Nephron progenitor cell (in vitro differentiated cells): ENCODE results near the gene PDIA6.

Source experiments
- DNase-seq: peaks from one replicate; pipeline ENCODE4 v3.0.0; 2021
- H3K27ac Mint-ChIP-seq: 2 replicates; pipeline ENCODE4 v1.8.0; 2021; ENCODE audit warnings: mild to moderate bottlenecking, moderate library complexity, mixed read lengths
- H3K27me3 Mint-ChIP-seq: 2 replicates; pipeline ENCODE4 v1.8.0; 2021; ENCODE audit warnings: mild to moderate bottlenecking, low read depth, mixed read lengths; ENCODE audit not compliant: poor library complexity
- H3K36me3 Mint-ChIP-seq: 2 replicates; pipeline ENCODE4 v1.8.0; 2021; ENCODE audit warnings: low read depth, mixed read lengths
- H3K4me1 Mint-ChIP-seq: 2 replicates; pipeline ENCODE4 v1.8.0; 2021; ENCODE audit warnings: mixed read lengths
- H3K4me3 Mint-ChIP-seq: 2 replicates; pipeline ENCODE4 v1.8.0; 2021; ENCODE audit warnings: mild to moderate bottlenecking, moderate library complexity, mixed read lengths
- H3K9me3 Mint-ChIP-seq: 2 replicates; pipeline ENCODE4 v1.8.0; 2021; ENCODE audit warnings: mild to moderate bottlenecking, moderate library complexity, mixed read lengths
- CTCF ChIP-seq: fragments of 200-600 bp; sonication (generic); IDR thresholded peaks from 2 replicates; pipeline ENCODE4 v1.5.0; 2021; ENCODE audit warnings: antibody characterized with exemption

PDIA6 gene

GRCh38 chr2:10796703-10797102 lies 15.9 kb downstream of the PDIA6 start:
- peaks cover 66% of the 10 kb centered on the region for H3K36me3 Mint-ChIP-seq
- no peak for DNase-seq
- H3K9me3 Mint-ChIP-seq: no peaks in the 10 kb centered on the region
- no peak for TF ChIP-seq CTCF
- H3K27me3 Mint-ChIP-seq: no peaks in the 10 kb centered on the region
- no peak overlapping the region for H3K4me3 Mint-ChIP-seq
- peaks cover 4% of the 10 kb centered on the region for H3K4me1 Mint-ChIP-seq
- H3K27ac Mint-ChIP-seq: no peak overlapping the region

DNA sequence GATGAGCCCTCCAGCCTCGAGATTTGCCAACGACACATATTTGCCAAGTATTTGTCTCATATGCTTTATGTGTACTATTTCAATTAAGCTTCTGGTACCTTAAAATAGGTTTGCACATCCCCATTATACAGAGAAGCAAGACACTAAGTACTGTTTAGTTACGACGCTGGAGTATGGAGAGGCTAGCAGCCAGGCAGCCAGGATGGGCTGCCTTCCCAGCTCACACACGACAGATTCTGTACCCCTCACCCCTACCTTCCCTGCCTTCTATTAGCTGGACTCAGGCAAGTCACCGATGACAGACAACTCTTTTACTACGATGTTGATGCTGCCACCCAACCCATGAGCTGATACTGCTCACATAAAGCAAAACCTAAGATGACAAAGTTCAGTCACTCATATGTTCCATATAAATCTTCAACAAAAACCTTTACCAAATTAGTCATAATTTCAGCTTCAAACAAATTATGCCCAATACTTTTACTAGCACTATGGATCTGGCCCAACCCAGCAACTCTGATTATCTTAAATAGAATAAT lies 17.0 kb downstream of the PDIA6 start:
- Mint-ChIP-seq H3K4me1 (peaks cover 4% of the 10 kb centered on the region), H3K27ac (peak overlapping the region; percentile 56), H3K4me3 (no peak overlapping the region), H3K36me3 (peaks cover 78% of the 10 kb centered on the region), H3K9me3 (no peaks in the 10 kb centered on the region), H3K27me3 (peaks cover 3% of the 10 kb centered on the region)
- DNase-seq: no peak
- TF ChIP-seq CTCF: no peak

DNA sequence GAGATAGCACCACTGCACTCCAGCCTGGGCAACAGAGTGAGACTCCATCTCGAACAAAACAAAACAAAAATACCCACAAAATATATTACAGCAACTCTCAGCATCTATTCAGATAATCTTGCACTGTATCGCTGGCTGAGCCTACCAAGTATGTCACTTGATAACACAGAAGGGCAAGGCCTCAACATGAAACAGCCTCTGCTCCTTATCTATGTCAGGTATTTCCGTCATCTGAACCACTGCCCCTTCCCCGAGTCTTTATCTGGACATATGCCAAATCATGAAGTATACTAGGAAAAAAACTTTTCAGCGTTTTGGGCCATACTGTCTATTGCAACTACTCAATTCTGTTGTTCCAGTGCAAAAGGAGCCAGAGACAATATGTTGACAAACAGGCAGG lies 17.7 kb downstream of the PDIA6 start:
- Mint-ChIP-seq H3K4me1 (peaks cover 4% of the 10 kb centered on the region), H3K9me3 (no peaks in the 10 kb centered on the region), H3K27me3 (peaks cover 3% of the 10 kb centered on the region), H3K4me3 (no peak overlapping the region), H3K27ac (no peak overlapping the region), H3K36me3 (peaks cover 84% of the 10 kb centered on the region)
- no peak for DNase-seq
- no peak for TF ChIP-seq CTCF

- Mint-ChIP-seq H3K36me3 (peaks cover 84% of the 10 kb centered on the region), H3K27me3 (peaks cover 3% of the 10 kb centered on the region), H3K27ac (no peak overlapping the region), H3K9me3 (no peaks in the 10 kb centered on the region), H3K4me1 (no peaks in the 10 kb centered on the region), H3K4me3 (no peak overlapping the region)
- DNase-seq: no peak
- TF ChIP-seq CTCF: no peak
These were observed 18.8 kb downstream of the PDIA6 start for GRCh38 chr2:10793816-10794215.

GRCh38 chr2:10792660-10793400 lies 19.8 kb downstream of the PDIA6 start:
- H3K4me3 Mint-ChIP-seq: no peak overlapping the region
- H3K27me3 Mint-ChIP-seq: peaks cover 3% of the 10 kb centered on the region
- peaks cover 86% of the 10 kb centered on the region for H3K36me3 Mint-ChIP-seq
- H3K27ac Mint-ChIP-seq: peak overlapping the region; percentile 41
- no peaks in the 10 kb centered on the region for H3K4me1 Mint-ChIP-seq
- H3K9me3 Mint-ChIP-seq: no peaks in the 10 kb centered on the region
- TF ChIP-seq CTCF: no peak
- DNase-seq: no peak
